ENCODE data around the gene ACYP1.

- TF ChIP-seq CTCF (conservative IDR thresholded peaks at IDR 0.05 in 1 of 2, IDR thresholded peaks at IDR 0.05 in 1 of 2; ENCODE audit: low read depth in 1 of 2, low read length in 2 of 2): no peak
- TF ChIP-seq EZH2 (IDR thresholded peaks at IDR 0.05; ENCODE audit: low read length, missing control alignments): no peak
Measured at GRCh38 chr14:75079521-75079920, 15.7 kb upstream of the ACYP1 start.

Measured in fibroblast of lung (primary cell).